Keratinocyte (primary cell): ENCODE data around the gene ASB6. TPM values are rescaled to one million over a fixed set of nuclear protein-coding genes. Genes with fewer than 3 reads are reported as not detected.

Experiments
- DNase-seq: peaks from one replicate; pipeline ENCODE4 v3.0.0-alpha.2; 2011; ENCODE audit warnings: low read depth, missing footprints, low spot score
- FAIRE-seq: peaks from 2 replicates; lab custom pipeline; 2011; peaks lifted over from hg19 to GRCh38; lab: Jason Lieb, UNC
- H2AFZ ChIP-seq: 2 replicates; pipeline ENCODE4 v1.6.0; 2012; ENCODE audit warnings: low read length, control low read depth, inconsistent platforms; ENCODE audit not compliant: control insufficient read depth
- H3K27ac ChIP-seq: 2 replicates; pipeline ENCODE4 v1.5.1; 2011; ENCODE audit warnings: low read length; ENCODE audit not compliant: control insufficient read depth, insufficient read depth
- H3K27me3 ChIP-seq: 3 replicates; pipeline ENCODE4 v1.6.0; 2011; ENCODE audit warnings: low read length; ENCODE audit not compliant: control insufficient read depth, insufficient read depth; ENCODE audit errors: extremely low read depth
- H3K36me3 ChIP-seq, 2 experiments: 2 replicates in 1 of 2; 3 replicates in 1 of 2; pipeline ENCODE4 v1.5.1; 2011; ENCODE audit warnings: low read length in 2 of 2, mild to moderate bottlenecking in 1 of 2; ENCODE audit not compliant: control insufficient read depth in 2 of 2, insufficient read depth in 2 of 2; ENCODE audit errors: extremely low read depth in 1 of 2
- H3K4me1 ChIP-seq: 3 replicates; pipeline ENCODE4 v1.5.1; 2011; ENCODE audit warnings: low read length; ENCODE audit not compliant: control insufficient read depth, insufficient read depth; ENCODE audit errors: extremely low read depth
- H3K4me2 ChIP-seq: 3 replicates; pipeline ENCODE4 v1.6.0; 2011; ENCODE audit warnings: low read depth, low read length; ENCODE audit not compliant: control insufficient read depth, insufficient read depth; ENCODE audit errors: extremely low read depth
- H3K4me3 ChIP-seq, 3 experiments: fragments of 200-600 bp in 1 of 3; sonication (generic) in 1 of 3; 2 replicates in 2 of 3; 3 replicates in 1 of 3; pipeline ENCODE4 v1.5.1; 2011 to 2016; ENCODE audit warnings: low read length in 3 of 3, mild to moderate bottlenecking in 3 of 3, control low read depth in 2 of 3, inconsistent platforms in 1 of 3, low read depth in 1 of 3, mixed read lengths in 1 of 3, mixed run types in 1 of 3, moderate library complexity in 1 of 3; ENCODE audit not compliant: control insufficient read depth in 2 of 3, insufficient read depth in 2 of 3; ENCODE audit errors: extremely low read depth in 1 of 3
- H3K79me2 ChIP-seq: 2 replicates; pipeline ENCODE4 v1.6.0; 2012; ENCODE audit warnings: low read length; ENCODE audit not compliant: control insufficient read depth, insufficient read depth
- H3K9ac ChIP-seq: 3 replicates; pipeline ENCODE4 v1.6.0; 2011; ENCODE audit warnings: low read length; ENCODE audit not compliant: control insufficient read depth, insufficient read depth; ENCODE audit errors: extremely low read depth
- H3K9me1 ChIP-seq: 3 replicates; pipeline ENCODE4 v1.6.0; 2011; ENCODE audit warnings: low read length; ENCODE audit not compliant: control insufficient read depth, insufficient read depth; ENCODE audit errors: extremely low read depth
- H3K9me3 ChIP-seq: 2 replicates; pipeline ENCODE4 v1.5.1; 2012; ENCODE audit warnings: low read depth, low read length; ENCODE audit not compliant: control insufficient read depth
- H4K20me1 ChIP-seq: 3 replicates; pipeline ENCODE4 v1.6.0; 2011; ENCODE audit warnings: low read length; ENCODE audit not compliant: control insufficient read depth, insufficient read depth; ENCODE audit errors: extremely low read depth
- CTCF ChIP-seq, 3 experiments: IDR thresholded peaks in 1 of 3; conservative IDR thresholded peaks in 1 of 3; optimal IDR thresholded peaks in 1 of 3; 2 replicates in 2 of 3; 3 replicates in 1 of 3; pipeline versions ENCODE3 to v1.5.1; 2011; ENCODE audit warnings: low read length in 3 of 3, mild to moderate bottlenecking in 3 of 3, moderate library complexity in 2 of 3, control low read depth in 1 of 3, inconsistent platforms in 1 of 3; ENCODE audit not compliant: insufficient read depth in 2 of 3; ENCODE audit errors: extremely low read depth in 1 of 3
- EZH2 ChIP-seq: IDR thresholded peaks from one replicate; pipeline ENCODE4 v1.6.1; 2012; ENCODE audit warnings: inconsistent platforms, mild to moderate bottlenecking, low read length, moderate library complexity
- dilution Hi-C: fragments of 300-500 bp; cut with MboI; formaldehyde crosslinking; loops from one replicate; pipeline ENCODE4 v1.7.0; 2020; ENCODE audit warnings: low sequenced_read_pairs; ENCODE audit not compliant: extremely low pct_ligation_motif_present
- polyA plus RNA-seq, 5 experiments: library from polyadenylated mRNA; depleted of rRNA in 3 of 5; stranded (reverse) in 3 of 5; stranded (forward) in 1 of 5; unstranded in 1 of 5; fragments of >200 nt; gene quantifications; 1 replicate in 1 of 5; 2 replicates in 3 of 5; 3 replicates in 1 of 5; pipeline versions ENCODE4 v1.2.1 to v1.2.3, GENCODE V29; 2011 to 2012; ENCODE audit warnings: missing spikeins in 2 of 5, low read depth in 1 of 5, low replicate concordance in 1 of 5

The ASB6 gene
- polyA plus RNA-seq, 1 donor (not counting 4 experiments of a cell fraction or from before 2014, with no cell fraction given) = 16.3 TPM

- no peaks in the 10 kb centered on the region for H3K36me3 ChIP-seq
- no peak overlapping the region for H3K27ac ChIP-seq
- H3K4me1 ChIP-seq = peaks cover 7% of the 10 kb centered on the region
- no peaks in the 10 kb centered on the region for H4K20me1 ChIP-seq
- no peaks in the 10 kb centered on the region for H3K79me2 ChIP-seq
- peak overlapping the region; percentile 28 for H3K9ac ChIP-seq
- no peaks in the 10 kb centered on the region for H3K9me1 ChIP-seq
- dilution Hi-C loops = no loop called here
- TF ChIP-seq CTCF (optimal IDR thresholded peaks at IDR 0.05 in 1 of 3, IDR thresholded peaks at IDR 0.05 in 1 of 3, conservative IDR thresholded peaks at IDR 0.05 in 1 of 3; ENCODE audit: extremely low read depth in 1 of 3, insufficient read depth in 2 of 3, low read length in 3 of 3) = no peak
- TF ChIP-seq EZH2 = no peak
- DNase-seq = no peak
- no peak for FAIRE-seq
- H3K4me2 ChIP-seq = peak overlapping the region; percentile 22
- H2AFZ ChIP-seq = peak overlapping the region; percentile 70
- peak overlapping the region in 2 of 3 experiments; percentile 16 to 39 for H3K4me3 ChIP-seq
- no peaks in the 10 kb centered on the region for H3K27me3 ChIP-seq
- no peaks in the 10 kb centered on the region for H3K9me3 ChIP-seq
Measured at GRCh38 chr9:129596541-129597331, 45.2 kb downstream of the ASB6 start.

DNA sequence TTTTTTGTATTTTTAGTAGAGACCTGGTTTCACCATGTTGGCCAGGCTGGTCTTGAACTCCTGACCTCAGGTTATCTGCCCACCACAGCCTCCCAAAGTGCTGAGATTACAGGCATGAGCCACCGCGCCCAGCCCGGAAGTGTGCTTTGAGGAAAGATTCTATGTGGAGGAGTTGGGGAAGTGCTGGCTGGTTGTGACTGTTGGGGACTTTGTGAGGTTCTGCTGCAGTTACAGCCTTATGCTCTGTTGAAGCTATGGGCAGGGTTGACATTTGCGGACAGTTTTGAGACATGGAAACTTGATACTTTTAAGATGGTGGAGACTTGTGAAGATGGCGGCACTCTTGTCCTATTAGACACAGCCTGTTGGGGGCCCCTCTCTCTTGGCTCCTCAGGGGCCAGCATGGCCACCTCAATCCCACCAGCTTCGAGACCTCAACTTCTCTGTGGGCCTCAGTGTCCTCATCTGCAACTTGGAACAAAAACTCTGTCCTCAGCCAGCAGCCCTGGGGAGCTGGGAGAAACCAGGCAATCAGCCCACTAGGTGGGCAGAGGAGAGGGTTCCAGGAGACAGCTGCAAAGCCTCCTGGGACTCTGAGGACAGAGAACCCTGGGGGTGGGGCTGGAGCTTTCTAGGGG lies 45.9 kb downstream of the ASB6 start:
- Histone ChIP-seq H4K20me1 (no peaks in the 10 kb centered on the region), H3K4me2 (no peak overlapping the region), H2AFZ (no peak overlapping the region), H3K27me3 (no peaks in the 10 kb centered on the region), H3K9me1 (no peaks in the 10 kb centered on the region), H3K79me2 (no peaks in the 10 kb centered on the region), H3K36me3 (no peaks in the 10 kb centered on the region), H3K4me1 (peaks cover 7% of the 10 kb centered on the region), H3K4me3 (no peak overlapping the region), H3K27ac (no peak overlapping the region), H3K9me3 (no peaks in the 10 kb centered on the region), H3K9ac (no peak overlapping the region)
- no peak for TF ChIP-seq EZH2
- no peak for TF ChIP-seq CTCF (optimal IDR thresholded peaks at IDR 0.05 in 1 of 3, IDR thresholded peaks at IDR 0.05 in 1 of 3, conservative IDR thresholded peaks at IDR 0.05 in 1 of 3; ENCODE audit: extremely low read depth in 1 of 3, insufficient read depth in 2 of 3, low read length in 3 of 3)
- dilution Hi-C loops = no loop called here
- FAIRE-seq (no peak), DNase-seq (no peak)
